Neural cell (in vitro differentiated cells): ENCODE results near the gene GZF1.

Source experiments
- CTCF ChIP-seq: fragments of 450-650 bp; IDR thresholded peaks from 2 replicates; pipeline ENCODE4 v1.5.1; 2014; ENCODE audit warnings: antibody characterized with exemption, mild to moderate bottlenecking, moderate library complexity; ENCODE audit not compliant: poor library complexity, severe bottlenecking
- EZH2 ChIP-seq: fragments of 200-600, 300-800 bp; shearing (Covaris generic), sonication (generic); IDR thresholded peaks from 2 replicates; pipeline ENCODE4 v1.6.1; 2014; ENCODE audit warnings: antibody characterized with exemption, low read length, borderline replicate concordance, mild to moderate bottlenecking; ENCODE audit not compliant: insufficient read depth, poor library complexity, severe bottlenecking
- POLR2AphosphoS5 ChIP-seq: IDR thresholded peaks from 2 replicates; pipeline ENCODE4 v1.6.1; 2012
- RAD21 ChIP-seq: fragments of 450-650 bp; conservative IDR thresholded peaks from 2 replicates; pipeline ENCODE4 v1.6.1; 2014; ENCODE audit warnings: antibody characterized with exemption, mild to moderate bottlenecking, moderate library complexity

DNA sequence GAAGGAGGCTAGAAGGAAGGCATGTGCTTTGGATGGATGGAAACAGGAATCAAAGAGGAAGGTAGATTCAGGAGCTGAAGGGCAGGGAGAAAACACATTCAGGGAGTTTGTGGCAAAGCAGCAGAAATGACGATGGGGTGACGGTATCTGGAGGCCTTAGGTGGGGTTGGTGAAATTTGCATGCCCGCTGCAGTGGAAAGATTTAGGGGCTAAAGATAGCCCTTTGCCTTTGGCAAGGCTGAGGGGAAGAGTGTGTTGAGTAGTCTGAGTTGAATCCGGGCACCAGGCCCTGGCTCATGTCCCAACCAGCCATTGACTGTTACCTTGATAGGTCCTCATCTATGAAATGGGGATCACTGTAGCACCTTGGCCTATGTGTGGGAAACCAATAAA, 1.3 kb downstream of the GZF1 start:
- TF ChIP-seq CTCF, result no peak
- no peak for TF ChIP-seq POLR2AphosphoS5
- no peak for TF ChIP-seq EZH2
- no peak for TF ChIP-seq RAD21
